Ureter (tissue), 1 donor: Measurements from ENCODE around the gene MYEOV. TPM values are rescaled to one million over a fixed set of nuclear protein-coding genes. Genes with fewer than 3 reads are reported as not detected.

ENCODE experiments used
- DNase-seq: peaks from one replicate; pipeline ENCODE4 v3.0.0-alpha.2; 2020; ENCODE audit warnings: low spot score
- total RNA-seq: library from RNA; stranded (reverse); gene quantifications from one replicate; pipeline ENCODE4 v1.2.4, GENCODE V29; 2023
- donor health status: DM: yes; HTN: yes; CAD: no.

MYEOV gene
- total RNA-seq, 1 donor from 2014 or later, result not detected

DNA sequence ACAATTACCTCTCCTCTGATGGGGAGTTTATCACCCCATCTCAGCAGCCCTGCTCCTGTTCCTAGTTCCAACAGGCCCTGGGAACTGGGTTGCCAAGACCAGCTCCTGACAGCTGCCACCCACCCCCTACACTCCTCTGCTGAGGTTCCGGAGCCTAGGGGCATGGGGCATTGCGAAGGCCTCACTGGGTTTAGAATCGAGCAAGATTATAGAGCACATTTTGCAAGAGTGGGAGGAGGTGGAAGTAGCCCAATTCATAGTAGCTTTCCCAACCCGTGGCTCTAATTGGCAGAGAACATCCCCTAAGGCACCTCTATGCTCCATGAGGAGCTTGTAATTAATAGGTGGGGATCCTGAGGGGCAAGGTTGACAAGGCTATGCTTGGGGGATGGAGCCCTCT is 23.0 kb downstream of the MYEOV start:
- DNase-seq, result no peak

DNA sequence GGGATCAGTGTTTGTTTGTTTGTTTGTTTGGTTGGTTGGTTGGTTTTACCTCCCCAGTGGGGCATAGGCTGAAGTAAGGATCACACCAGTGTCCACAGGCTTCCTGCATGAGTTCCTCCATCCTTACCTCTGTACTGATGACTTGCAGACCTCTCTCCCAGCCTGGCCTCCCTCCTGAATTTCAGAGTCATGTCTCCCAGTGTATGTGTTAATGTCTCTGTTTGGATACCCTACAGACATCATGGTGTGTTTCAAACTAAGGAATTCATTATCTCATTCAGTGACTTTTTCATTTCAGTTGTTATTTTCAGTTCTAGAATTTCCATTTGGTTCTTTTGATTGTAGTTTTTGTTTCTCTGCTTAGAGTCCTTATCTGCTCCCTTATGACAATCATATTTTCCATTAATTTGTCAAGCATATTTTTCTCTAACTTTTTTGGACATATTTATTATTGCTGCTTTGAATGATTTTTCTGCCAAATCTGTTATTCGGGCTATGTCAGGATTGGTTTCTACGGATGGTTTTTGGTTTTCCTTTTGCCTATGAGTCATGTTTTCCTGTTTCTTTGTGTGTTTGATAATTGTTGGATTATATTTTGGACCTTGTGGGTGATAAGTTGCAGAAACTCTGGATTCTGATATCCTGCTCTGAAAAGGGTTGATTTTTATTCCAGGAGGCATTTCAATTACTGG is 23.6 kb downstream of the MYEOV start:
- no peak for DNase-seq

GRCh38 chr11:69318093-69318420 is 24.1 kb downstream of the MYEOV start:
- DNase-seq, result no peak

- no peak for DNase-seq
Measured at GRCh38 chr11:69319255-69320106, 25.5 kb downstream of the MYEOV start.

DNA sequence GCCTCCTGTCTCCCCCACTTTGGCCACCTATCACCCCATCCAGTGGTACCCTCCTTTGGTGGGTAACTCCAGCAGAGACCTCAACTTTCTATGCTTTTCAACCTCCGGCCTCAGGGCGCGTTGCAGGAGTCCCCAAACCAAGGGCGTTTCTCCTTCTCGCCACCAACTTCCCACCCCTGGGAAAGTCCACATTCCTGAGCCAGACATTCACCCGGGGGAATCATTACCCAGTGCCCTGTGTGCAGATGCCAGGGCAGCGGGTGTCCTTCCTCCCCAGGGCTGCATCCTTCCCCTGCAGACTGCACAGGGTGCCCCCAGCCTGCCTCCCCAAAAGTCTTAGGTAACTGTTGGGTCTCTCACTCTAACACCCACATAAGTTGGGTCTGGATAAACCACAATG is 26.4 kb downstream of the MYEOV start:
- DNase-seq, result no peak

- no peak for DNase-seq
Measured at GRCh38 chr11:69320756-69321741, 27.1 kb downstream of the MYEOV start.

DNA sequence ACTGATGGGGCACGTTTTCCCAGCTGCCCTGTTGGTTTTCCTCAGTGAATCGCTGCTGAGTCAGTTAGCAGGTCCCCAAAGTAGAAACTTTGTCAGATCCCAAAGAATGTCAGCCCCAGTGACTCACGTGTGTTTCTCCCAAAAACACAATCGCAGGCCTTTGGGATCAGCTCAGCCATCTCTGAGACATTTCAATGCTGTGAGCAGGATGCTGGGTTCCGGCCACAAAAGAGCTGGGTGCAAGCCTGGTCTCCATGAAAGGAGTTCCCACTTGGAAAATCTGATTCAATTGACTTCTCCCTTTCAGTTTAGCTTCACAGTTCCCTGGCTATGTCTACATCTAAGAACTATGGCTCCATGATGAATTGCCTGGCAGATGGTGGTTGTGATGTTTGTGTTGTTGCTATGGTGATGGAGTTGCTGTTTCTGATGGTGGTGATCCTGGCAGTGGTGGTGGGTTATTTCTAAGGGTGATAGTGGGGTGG is 28.0 kb downstream of the MYEOV start:
- DNase-seq, result no peak

DNA sequence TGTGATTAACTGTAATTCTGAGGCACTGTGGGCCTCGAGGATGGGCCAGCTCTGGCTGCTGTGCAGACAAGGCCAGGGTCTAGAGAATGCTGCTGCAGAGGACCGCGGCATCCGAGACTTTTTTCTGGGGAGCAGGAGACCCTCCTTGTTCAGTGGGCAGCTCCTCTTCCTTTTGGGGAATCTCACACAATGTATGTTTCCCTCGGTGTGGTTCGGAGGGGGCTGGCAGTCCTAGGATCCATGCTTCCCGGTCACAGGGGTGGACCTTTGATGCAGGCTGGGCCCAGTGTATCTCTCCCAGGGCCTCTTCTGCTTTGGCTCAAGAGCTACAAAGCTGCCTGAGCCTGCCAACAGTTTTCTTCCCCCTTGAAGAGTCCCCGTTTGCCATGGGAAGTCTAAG is 31.5 kb downstream of the MYEOV start:
- DNase-seq, result no peak

GRCh38 chr11:69326622-69327219 is 32.8 kb downstream of the MYEOV start:
- peak; percentile 28 for DNase-seq

GRCh38 chr11:69327741-69328191 is 33.8 kb downstream of the MYEOV start:
- DNase-seq, result peak; percentile 31

DNA sequence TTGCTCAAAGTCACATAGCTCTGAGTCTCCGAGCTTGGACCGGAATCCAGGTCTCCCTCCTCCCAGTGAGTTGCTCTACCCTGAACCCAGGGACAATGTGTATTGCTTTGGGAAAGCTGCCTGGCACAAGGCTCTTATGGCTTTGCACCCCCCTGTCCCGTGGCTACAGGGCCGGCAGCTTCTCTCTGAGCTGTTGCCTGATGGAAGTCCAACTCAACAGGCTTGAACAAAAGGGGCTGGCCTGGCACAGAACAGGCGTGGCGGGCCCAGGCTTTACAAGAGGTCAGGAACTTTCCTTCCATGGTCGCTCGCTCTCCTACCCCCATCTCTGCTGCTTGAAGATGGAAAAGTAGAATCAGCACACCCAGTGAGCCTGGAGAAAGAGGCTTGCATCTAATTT is 34.3 kb downstream of the MYEOV start:
- no peak for DNase-seq

GRCh38 chr11:69329581-69329980 is 35.6 kb downstream of the MYEOV start:
- no peak for DNase-seq

DNA sequence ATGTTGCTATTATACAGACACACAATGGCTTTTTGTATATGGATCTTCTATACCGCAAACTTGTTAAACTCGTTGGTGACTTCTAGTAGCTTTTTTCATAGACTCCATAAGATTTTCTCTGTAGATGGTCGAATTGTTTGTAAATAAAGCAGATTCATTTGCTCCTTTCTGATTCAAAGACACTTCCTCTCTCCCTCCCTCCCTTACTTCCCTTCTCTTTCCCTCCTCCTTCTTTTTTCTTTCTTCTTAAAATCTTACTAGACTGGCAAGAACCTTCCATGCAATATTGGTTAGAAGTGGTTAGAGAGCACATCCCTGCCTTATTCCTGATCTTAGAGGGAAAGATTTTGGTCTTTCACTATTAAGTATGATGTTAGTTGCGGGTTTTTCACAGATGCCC is 36.4 kb downstream of the MYEOV start:
- DNase-seq, result no peak

GRCh38 chr11:69333149-69333710 is 39.3 kb downstream of the MYEOV start:
- DNase-seq, result peak; percentile 20

GRCh38 chr11:69333879-69334278 is 39.9 kb downstream of the MYEOV start:
- no peak for DNase-seq

DNA sequence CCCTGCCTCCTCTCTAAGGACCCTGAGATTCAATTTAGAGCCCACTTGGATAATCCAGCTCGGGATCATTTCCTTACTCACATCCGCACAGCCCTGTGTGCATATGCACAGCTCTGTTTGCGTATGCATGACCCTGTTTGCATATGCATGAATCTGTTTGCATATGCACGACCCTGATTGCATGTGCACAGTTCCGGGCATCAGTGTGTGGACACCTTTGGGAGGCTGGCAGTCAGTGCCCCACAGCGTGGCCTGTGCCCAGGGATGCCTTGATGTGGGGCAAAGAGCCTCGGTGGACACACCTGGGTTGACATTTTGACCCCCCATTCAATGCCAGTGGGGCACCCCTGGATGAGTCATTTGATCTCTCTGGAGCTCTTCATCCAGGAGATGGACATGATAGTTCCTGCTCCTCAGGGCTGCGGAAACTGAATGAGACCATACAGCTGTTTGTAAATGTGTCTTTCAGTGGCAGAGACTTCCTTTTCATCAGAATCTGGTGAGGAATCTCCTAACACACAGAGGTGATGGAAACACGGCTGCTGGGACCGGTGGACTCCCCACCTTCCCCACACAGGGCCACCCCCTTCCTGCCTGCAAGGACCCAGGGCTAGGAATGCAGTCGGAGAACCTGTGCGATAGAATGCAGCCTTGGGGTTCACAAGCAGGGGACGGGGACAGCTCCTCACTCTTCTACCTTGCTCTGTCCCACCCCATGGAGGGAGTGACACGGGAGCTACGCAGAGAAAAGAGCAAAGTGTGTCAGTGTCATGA is 41.2 kb downstream of the MYEOV start:
- DNase-seq, result peak; percentile 26

DNA sequence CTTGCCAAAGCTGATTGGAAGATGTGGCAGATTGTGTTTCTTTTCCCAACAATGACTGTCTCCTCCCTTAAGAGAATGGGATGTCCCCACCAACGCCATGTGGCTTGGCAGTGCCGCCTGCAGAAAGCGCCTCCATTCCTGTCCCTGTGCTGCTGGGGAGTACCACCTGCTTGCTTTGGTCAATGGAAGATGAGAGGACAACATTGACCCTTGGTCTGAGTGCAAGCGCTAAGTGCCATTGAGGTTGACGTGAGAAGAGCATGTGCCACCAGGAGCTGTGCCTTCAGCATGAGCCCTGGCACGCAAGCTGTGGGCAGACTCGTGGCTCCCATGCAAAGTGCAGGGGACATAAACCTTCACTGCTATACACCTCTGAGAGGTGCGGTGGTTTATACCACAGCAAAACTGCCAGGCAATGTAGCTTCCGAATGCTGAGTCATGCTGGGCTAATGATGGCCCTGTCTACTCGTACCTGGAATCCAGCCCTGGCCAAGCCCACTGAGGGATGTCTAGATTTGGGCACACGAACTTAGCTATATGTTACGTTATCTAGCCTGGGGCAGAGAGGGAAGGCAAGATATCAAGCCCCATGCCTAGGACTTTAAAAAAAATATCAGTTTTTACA is 41.9 kb downstream of the MYEOV start:
- peak; percentile 19 for DNase-seq

DNA sequence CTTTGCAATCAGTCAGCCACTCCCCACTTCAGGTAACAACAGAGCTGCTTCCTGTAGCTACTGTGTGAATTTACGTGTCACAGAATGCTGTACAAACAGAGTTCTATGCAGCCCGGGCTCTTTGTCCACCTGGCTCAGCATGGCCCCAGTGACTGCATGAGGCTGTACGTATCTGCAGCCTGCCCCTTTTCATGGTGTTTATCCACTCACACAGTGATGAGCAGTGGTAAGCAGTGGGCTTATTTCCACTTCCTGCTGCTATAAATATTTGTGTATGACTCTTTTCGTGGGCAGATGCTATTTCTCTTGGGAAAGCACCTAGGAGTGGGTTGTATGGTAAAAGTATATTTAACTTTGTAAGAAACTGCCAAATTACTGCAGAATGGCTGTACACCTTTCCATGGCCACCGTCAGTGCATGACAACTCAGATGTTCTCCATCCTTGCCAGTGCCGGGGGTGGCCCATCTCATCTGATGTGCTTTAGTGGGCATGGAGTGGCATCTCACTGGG is 43.3 kb downstream of the MYEOV start:
- peak; percentile 35 for DNase-seq

DNA sequence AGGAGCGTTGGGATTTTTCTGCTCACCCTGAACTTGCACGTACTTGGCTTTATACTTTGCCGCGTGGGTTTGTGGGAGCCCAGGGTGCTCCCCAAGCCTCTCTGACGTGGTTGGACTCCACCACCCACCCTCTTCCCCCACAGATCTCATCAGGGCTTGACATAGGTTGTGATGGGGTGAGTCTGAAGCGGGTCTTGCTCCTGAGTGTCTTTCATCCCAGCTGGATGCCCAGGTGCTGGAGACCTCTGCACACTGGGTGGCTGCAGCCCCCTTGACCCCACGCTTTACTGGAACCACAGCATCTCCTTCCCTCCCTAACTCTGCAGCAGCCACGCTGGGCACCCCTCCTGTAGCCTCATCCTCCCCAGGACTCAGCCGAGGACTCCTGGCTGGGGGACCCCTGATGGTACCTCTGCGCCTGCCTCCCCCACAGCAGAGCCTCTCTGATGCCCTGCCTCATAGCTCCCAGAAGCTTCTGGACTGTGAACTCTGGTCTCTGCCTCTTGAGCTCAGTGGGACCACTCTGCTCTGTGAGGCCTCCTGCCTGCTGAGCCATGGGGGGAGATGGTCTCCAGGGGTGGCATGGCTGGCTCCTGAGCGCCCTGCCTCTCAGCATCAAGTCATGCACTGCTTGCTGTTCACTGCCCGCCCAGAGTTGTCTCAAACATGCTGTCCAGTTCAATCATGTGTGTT is 45.2 kb downstream of the MYEOV start:
- peak; percentile 27 for DNase-seq
